ENCODE results near the gene FER.

DNA sequence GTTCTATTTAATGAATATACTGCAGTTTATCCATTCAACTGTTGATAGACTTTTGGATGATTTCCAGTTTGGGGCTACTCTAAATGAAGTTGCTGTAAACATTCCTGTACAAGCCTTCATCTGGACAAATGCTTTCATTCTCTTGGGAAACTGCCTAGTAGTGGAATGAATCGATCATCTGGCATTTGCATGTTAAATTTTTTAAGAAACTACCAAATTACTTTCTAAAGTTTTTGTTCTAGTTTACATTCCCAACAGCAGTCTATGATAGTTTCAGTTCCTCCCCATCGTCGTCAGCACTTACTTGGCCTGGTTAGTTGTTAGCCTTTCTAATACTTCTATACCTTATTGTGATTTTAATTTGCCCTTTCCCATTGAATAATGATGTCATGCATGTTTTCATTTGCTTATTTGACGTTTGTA lies 306.3 kb downstream of the FER start:
- TF ChIP-seq, protein P1, sequence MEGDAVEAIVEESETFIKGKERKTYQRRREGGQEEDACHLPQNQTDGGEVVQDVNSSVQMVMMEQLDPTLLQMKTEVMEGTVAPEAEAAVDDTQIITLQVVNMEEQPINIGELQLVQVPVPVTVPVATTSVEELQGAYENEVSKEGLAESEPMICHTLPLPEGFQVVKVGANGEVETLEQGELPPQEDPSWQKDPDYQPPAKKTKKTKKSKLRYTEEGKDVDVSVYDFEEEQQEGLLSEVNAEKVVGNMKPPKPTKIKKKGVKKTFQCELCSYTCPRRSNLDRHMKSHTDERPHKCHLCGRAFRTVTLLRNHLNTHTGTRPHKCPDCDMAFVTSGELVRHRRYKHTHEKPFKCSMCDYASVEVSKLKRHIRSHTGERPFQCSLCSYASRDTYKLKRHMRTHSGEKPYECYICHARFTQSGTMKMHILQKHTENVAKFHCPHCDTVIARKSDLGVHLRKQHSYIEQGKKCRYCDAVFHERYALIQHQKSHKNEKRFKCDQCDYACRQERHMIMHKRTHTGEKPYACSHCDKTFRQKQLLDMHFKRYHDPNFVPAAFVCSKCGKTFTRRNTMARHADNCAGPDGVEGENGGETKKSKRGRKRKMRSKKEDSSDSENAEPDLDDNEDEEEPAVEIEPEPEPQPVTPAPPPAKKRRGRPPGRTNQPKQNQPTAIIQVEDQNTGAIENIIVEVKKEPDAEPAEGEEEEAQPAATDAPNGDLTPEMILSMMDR (IDR thresholded peaks at IDR 0.05; ENCODE audit: low read depth, low read length, poor library complexity, severe bottlenecking) = no peak
- TF ChIP-seq EZH2phosphoT487 (IDR thresholded peaks at IDR 0.05; ENCODE audit: borderline replicate concordance, low read length) = no peak
